ENCODE data around the gene TBC1D24.

TBC1D24 gene

DNA sequence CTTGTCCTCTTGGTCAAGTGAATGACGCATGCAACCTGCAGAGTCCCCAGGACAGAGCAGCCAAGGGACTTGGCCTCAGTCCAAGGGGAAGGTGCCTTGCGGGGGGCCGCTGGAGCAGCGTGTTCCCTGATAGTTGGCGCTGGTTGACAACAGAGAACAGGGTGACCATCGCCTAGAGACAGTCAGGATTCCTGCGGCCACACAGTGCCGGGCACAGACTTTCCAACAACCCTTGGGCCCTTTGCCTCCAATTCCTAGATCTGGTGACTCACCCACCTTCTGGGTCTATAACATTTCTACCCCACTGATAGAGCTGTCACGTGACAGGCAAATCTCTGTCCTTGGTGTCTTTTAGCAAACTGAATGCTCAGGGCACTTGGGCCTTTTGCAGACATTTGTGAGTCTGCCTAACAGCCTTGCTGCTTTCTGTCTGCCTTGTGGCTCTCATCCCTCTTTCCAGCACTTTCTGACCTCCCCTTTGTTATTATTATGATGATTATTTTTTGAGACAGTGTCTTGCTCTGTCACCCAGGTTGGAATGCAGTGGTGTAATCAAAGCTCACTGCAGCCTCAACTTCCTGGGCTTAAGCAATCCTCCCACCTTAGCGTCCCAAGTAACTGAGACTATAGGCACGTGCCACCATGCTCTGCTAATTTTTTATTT lies 26.9 kb upstream of the TBC1D24 start:
- no peak overlapping the region for H3K27ac ChIP-seq
- TF ChIP-seq, protein P1, sequence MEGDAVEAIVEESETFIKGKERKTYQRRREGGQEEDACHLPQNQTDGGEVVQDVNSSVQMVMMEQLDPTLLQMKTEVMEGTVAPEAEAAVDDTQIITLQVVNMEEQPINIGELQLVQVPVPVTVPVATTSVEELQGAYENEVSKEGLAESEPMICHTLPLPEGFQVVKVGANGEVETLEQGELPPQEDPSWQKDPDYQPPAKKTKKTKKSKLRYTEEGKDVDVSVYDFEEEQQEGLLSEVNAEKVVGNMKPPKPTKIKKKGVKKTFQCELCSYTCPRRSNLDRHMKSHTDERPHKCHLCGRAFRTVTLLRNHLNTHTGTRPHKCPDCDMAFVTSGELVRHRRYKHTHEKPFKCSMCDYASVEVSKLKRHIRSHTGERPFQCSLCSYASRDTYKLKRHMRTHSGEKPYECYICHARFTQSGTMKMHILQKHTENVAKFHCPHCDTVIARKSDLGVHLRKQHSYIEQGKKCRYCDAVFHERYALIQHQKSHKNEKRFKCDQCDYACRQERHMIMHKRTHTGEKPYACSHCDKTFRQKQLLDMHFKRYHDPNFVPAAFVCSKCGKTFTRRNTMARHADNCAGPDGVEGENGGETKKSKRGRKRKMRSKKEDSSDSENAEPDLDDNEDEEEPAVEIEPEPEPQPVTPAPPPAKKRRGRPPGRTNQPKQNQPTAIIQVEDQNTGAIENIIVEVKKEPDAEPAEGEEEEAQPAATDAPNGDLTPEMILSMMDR (IDR thresholded peaks at IDR 0.05; ENCODE audit: low read depth, low read length): no peak

DNA sequence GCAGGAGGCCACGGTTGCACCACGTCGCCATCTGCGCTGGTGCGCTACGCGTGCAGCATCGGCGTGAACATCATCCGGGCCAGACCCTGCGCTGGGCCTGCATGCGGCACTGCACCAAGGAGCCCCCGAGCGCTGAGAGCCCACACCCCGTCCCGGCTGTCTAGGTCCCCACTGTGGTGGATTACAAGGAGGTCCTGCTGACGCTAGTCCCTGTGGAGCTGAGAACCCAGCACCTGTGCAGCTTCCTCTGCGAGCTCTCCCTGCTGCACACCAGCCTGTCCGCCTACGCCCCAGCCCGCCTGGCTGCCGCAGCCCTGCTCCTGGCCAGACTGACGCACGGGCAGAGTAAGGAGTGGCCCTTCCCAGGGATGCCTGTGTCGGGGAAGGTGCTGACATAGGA lies 25.8 kb upstream of the TBC1D24 start:
- H3K36me3 ChIP-seq: peaks cover 90% of the 10 kb centered on the region
- TF ChIP-seq, protein P1 (IDR thresholded peaks at IDR 0.05; ENCODE audit: low read depth, low read length): no peak
- DNase-seq: no peak

More for the DNA sequence above, 26.9 kb upstream of the TBC1D24 start:
- H3K36me3 ChIP-seq: peaks cover 88% of the 10 kb centered on the region
- no peaks in the 10 kb centered on the region for H3K9me3 ChIP-seq (ENCODE audit: severe bottlenecking)
- H3K27me3 ChIP-seq (ENCODE audit: insufficient read depth, low read depth, severe bottlenecking): no peaks in the 10 kb centered on the region
- no peak for DNase-seq
- no peak overlapping the region for H3K4me3 ChIP-seq (ENCODE audit: low read depth, low read length)

DNA sequence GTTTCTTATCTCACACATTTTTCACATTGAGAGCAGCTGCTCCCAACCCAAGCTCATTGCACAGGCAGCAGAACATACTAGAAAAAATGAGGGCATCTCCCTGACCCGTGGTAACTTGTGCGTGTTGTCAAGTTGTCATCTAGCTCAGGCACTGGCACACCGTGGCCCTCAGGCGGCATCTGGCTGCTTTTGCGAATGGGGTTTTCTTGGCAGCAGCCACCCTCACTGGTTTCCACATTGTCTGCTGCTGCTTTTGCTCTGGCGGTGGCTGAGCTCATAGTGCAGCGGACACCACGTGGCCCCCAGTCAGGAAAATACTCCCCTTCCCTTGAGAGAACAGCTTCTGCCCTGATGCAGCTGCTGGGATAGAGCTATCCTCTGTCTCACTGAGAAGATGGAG lies 24.4 kb upstream of the TBC1D24 start:
- TF ChIP-seq, protein P1 (IDR thresholded peaks at IDR 0.05; ENCODE audit: low read depth, low read length): no peak
- DNase-seq: no peak
- Histone ChIP-seq H3K4me3 (ENCODE audit: low read depth, low read length) (no peak overlapping the region), H3K27me3 (ENCODE audit: insufficient read depth, low read depth, severe bottlenecking) (no peaks in the 10 kb centered on the region), H3K27ac (no peak overlapping the region), H3K9me3 (ENCODE audit: severe bottlenecking) (no peaks in the 10 kb centered on the region), H3K36me3 (peaks cover 90% of the 10 kb centered on the region)

More for the DNA sequence above, 25.8 kb upstream of the TBC1D24 start:
- no peaks in the 10 kb centered on the region for H3K27me3 ChIP-seq (ENCODE audit: insufficient read depth, low read depth, severe bottlenecking)
- no peaks in the 10 kb centered on the region for H3K9me3 ChIP-seq (ENCODE audit: severe bottlenecking)
- H3K27ac ChIP-seq: no peak overlapping the region
- H3K4me3 ChIP-seq (ENCODE audit: low read depth, low read length): no peak overlapping the region

DNA sequence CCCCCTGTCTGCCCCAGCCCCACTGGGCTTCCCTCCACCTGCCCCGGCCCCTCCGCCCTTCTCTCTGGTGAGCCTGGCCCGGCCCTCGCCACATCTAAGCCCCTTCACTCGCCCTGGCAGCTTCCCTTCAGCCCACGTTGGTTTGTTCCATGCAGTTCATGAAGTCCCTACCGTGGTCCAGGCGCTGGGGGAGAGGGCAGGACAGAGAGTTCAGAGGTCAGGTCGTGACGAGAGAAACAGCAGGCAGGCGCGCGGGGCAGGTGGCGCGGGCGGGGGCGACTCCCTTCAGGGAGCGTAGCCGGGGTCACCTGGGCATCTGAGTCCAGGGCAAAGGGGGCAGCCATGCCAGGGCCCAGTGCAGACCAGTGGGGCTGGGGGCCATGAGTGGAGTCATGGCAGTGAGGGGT lies 23.9 kb upstream of the TBC1D24 start:
- H3K4me3 ChIP-seq (ENCODE audit: low read depth, low read length): no peak overlapping the region
- no peaks in the 10 kb centered on the region for H3K27me3 ChIP-seq (ENCODE audit: insufficient read depth, low read depth, severe bottlenecking)
- TF ChIP-seq, protein P1 (IDR thresholded peaks at IDR 0.05; ENCODE audit: low read depth, low read length): no peak
- no peak overlapping the region for H3K27ac ChIP-seq
- no peak for DNase-seq
- H3K9me3 ChIP-seq (ENCODE audit: severe bottlenecking): no peaks in the 10 kb centered on the region
- peaks cover 90% of the 10 kb centered on the region for H3K36me3 ChIP-seq

DNA sequence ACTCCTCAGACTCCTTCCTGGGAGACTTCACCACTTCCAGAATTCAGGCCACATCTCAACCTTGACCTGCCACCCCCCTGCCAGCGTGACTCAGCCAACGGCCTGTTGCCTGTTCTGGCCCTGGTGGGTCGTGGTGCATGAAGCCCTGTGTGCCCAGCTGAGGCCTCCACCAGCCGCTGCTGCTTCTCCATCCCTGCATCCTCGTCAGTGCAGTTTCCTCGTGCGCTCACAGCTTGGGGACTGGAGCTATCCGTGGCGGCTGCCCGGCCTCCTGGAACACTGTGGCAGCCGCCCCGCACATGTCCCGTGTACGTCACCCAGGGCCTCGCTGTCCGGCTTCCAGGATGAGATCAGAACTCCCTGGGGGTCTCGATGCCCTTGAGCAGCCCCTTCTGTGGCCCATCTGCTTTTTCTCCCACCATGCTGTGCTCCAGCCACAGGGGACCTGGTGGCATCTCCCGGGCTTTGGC lies 23.0 kb upstream of the TBC1D24 start:
- H3K36me3 ChIP-seq: peaks cover 90% of the 10 kb centered on the region

More for the DNA sequence above, 23.0 kb upstream of the TBC1D24 start:
- Histone ChIP-seq H3K27me3 (ENCODE audit: insufficient read depth, low read depth, severe bottlenecking) (no peaks in the 10 kb centered on the region), H3K9me3 (ENCODE audit: severe bottlenecking) (no peaks in the 10 kb centered on the region), H3K4me3 (ENCODE audit: low read depth, low read length) (no peak overlapping the region), H3K27ac (no peak overlapping the region)
- no peak for DNase-seq
- TF ChIP-seq, protein P1 (IDR thresholded peaks at IDR 0.05; ENCODE audit: low read depth, low read length): no peak
